GM19395 (cell line): ENCODE results near the gene CCDC120.

Experiments
- ATAC-seq: cut with Tn5 transposase; IDR thresholded peaks from one replicate; pipeline ENCODE4 v1.9.1; 2021; ENCODE audit warnings: mild to moderate bottlenecking, moderate library complexity; ENCODE audit not compliant: unreplicated experiment

The CCDC120 gene

GRCh38 chrX:49100704-49101628 lies 42.2 kb downstream of the CCDC120 start:
- peak; percentile 95 for ATAC-seq

- ATAC-seq: peak; percentile 22
Observed at GRCh38 chrX:49101629-49101984, 42.8 kb downstream of the CCDC120 start.

GRCh38 chrX:49102190-49102589 lies 43.4 kb downstream of the CCDC120 start:
- no peak for ATAC-seq

GRCh38 chrX:49103637-49104036 lies 44.8 kb downstream of the CCDC120 start:
- no peak for ATAC-seq

- ATAC-seq: no peak
Observed at GRCh38 chrX:49106296-49106695, 47.5 kb downstream of the CCDC120 start.

GRCh38 chrX:49106930-49107329 lies 48.1 kb downstream of the CCDC120 start:
- no peak for ATAC-seq

- no peak for ATAC-seq
Observed at GRCh38 chrX:49108641-49109040, 49.8 kb downstream of the CCDC120 start.

- ATAC-seq: no peak
Observed at GRCh38 chrX:49110417-49110816, 51.6 kb downstream of the CCDC120 start.

- ATAC-seq: no peak
Observed at GRCh38 chrX:49111791-49112190, 53.0 kb downstream of the CCDC120 start.

- ATAC-seq: no peak
Observed at GRCh38 chrX:49116076-49116475, 57.3 kb downstream of the CCDC120 start.

- no peak for ATAC-seq
Observed at GRCh38 chrX:49116716-49117115, 57.9 kb downstream of the CCDC120 start.

- ATAC-seq: no peak
Observed at GRCh38 chrX:49117581-49117980, 58.8 kb downstream of the CCDC120 start.
